Naive thymus-derived CD4-positive, alpha-beta T cell (primary cell): Measurements from ENCODE around the gene ARID5B. TPM values are rescaled to one million over a fixed set of nuclear protein-coding genes. Genes with fewer than 3 reads are reported as not detected.

Source experiments
- ATAC-seq: fragments of 150-1000 bp; cut with Tn5 transposase; 2 replicates; pipeline ENCODE4 v1.10.0; 2021; ENCODE audit warnings: mild to moderate bottlenecking, moderate library complexity
- CTCF ChIA-PET: fragments of 350-600 bp; sonication (Branson Sonifier 250); formaldehyde crosslinking; loops from one replicate; lab custom pipeline; 2021; ENCODE audit warnings: antibody characterized with exemption; lab: Charles Lee
- POLR2A ChIA-PET: fragments of 350-600 bp; sonication (Branson Sonifier 250); formaldehyde crosslinking; loops from one replicate; lab custom pipeline; 2021; ENCODE audit warnings: antibody characterized with exemption, inconsistent platforms; lab: Charles Lee
- DNase-seq, 9 donors: peaks; one replicate each; pipeline versions ENCODE4 v3.0.0 to v3.0.0-alpha.2; 2020 to 2022; ENCODE audit warnings: mixed read lengths in 1 of 9
- H3K27ac ChIP-seq: one replicate; pipeline ENCODE4 v1.7.0; 2013; ENCODE audit warnings: mild to moderate bottlenecking, low read depth, low read length, moderate library complexity
- H3K27me3 ChIP-seq, 2 donors: one replicate each; pipeline ENCODE4 v1.7.0; 2013; ENCODE audit warnings: low read length in 2 of 2, mild to moderate bottlenecking in 2 of 2, moderate library complexity in 2 of 2; ENCODE audit not compliant: control insufficient read depth in 2 of 2, insufficient read depth in 2 of 2
- H3K36me3 ChIP-seq, 3 experiments: 1 replicate in 2 of 3; 2 replicates in 1 of 3; pipeline ENCODE4 v1.7.0; 2013; ENCODE audit warnings: low read length in 3 of 3, mild to moderate bottlenecking in 3 of 3, moderate library complexity in 1 of 3; ENCODE audit not compliant: insufficient read depth in 3 of 3, control insufficient read depth in 2 of 3
- H3K4me1 ChIP-seq, 2 donors: one replicate each; pipeline ENCODE4 v1.7.0; 2013; ENCODE audit warnings: low read length in 2 of 2, mild to moderate bottlenecking in 2 of 2, moderate library complexity in 1 of 2; ENCODE audit not compliant: control insufficient read depth in 2 of 2, insufficient read depth in 2 of 2
- H3K4me3 ChIP-seq: 2 replicates; pipeline ENCODE4 v1.7.0; 2013; ENCODE audit warnings: mild to moderate bottlenecking, low read length
- H3K9me3 ChIP-seq, 3 experiments: 1 replicate in 2 of 3; 2 replicates in 1 of 3; pipeline ENCODE4 v1.7.0; 2013; ENCODE audit warnings: low read length in 3 of 3; ENCODE audit not compliant: control insufficient read depth in 2 of 3
- H3K27ac Mint-ChIP-seq, 9 donors: one replicate each; pipeline ENCODE4 v1.8.0; 2020 to 2022; ENCODE audit warnings: mixed read lengths in 9 of 9, mild to moderate bottlenecking in 8 of 9, moderate library complexity in 5 of 9, inconsistent platforms in 2 of 9
- H3K27me3 Mint-ChIP-seq, 5 donors: one replicate each; pipeline ENCODE4 v1.8.0; 2021 to 2022; ENCODE audit warnings: mixed read lengths in 5 of 5, mild to moderate bottlenecking in 1 of 5
- H3K36me3 Mint-ChIP-seq, 5 donors: one replicate each; pipeline ENCODE4 v1.8.0; 2020 to 2022; ENCODE audit warnings: mixed read lengths in 5 of 5, mild to moderate bottlenecking in 3 of 5, inconsistent platforms in 1 of 5
- H3K4me1 Mint-ChIP-seq, 7 donors: one replicate each; pipeline ENCODE4 v1.8.0; 2020 to 2022; ENCODE audit warnings: mixed read lengths in 7 of 7, mild to moderate bottlenecking in 3 of 7, inconsistent platforms in 1 of 7
- H3K4me3 Mint-ChIP-seq, 10 donors: one replicate each; pipeline ENCODE4 v1.8.0; 2020 to 2022; ENCODE audit warnings: mild to moderate bottlenecking in 10 of 10, mixed read lengths in 10 of 10, moderate library complexity in 6 of 10, inconsistent platforms in 2 of 10
- H3K9me3 Mint-ChIP-seq, 11 donors: one replicate each; pipeline ENCODE4 v1.8.0; 2020 to 2022; ENCODE audit warnings: mixed read lengths in 11 of 11, mild to moderate bottlenecking in 4 of 11, inconsistent platforms in 1 of 11, moderate library complexity in 1 of 11
- intact Hi-C, 2 donors: fragments of 100-400 bp; cut with micrococcal nuclease; formaldehyde crosslinking; loops; one replicate each; pipeline ENCODE4 v1.15.1; 2023
- polyA plus RNA-seq, 2 donors: library from polyadenylated mRNA; unstranded; fragments of 300-500 nt; fragmentation: Illumina TruSeq; gene quantifications; one replicate each; pipeline ENCODE4 v1.2.3, GENCODE V29; 2021
- total RNA-seq, 6 experiments: library from RNA in 5 of 6; stranded (reverse) in 5 of 6; gene quantifications; 1 replicate in 5 of 6; 2 replicates in 1 of 6; pipeline ENCODE4 v1.2.3 and lab custom pipeline; 2021 to 2026

The ARID5B gene
- total and polyA plus RNA-seq, 7 experiments from 2014 or later: 18.6 to 60.8 (median 47.4) TPM

GRCh38 chr10:61992059-61992460 lies 90.6 kb downstream of the ARID5B start:
- Mint-ChIP-seq H3K4me3 (peak overlapping the region in 9 of 10 donors; percentile 61 to 89 (median 64)), H3K4me1 (peaks cover 37 to 84% (median 72%) of the 10 kb centered on the region in 7 donors), H3K27ac (peak overlapping the region; percentile 82 to 96 (median 91)), H3K36me3 (peaks cover 0 to 38% (median 7%) of the 10 kb centered on the region in 5 donors), H3K9me3 (peaks cover 0 to 3% (median 0%) of the 10 kb centered on the region in 11 donors), H3K27me3 (no peaks in the 10 kb centered on the region)
- intact Hi-C loops: loop anchor here (1.0 to 5.0 kb wide), 10 partner anchors 26 to 1275 kb away; no protein-coding TSS in a partner anchor
- Histone ChIP-seq H3K4me1 (peaks cover 42 to 45% of the 10 kb centered on the region in 2 donors), H3K27ac (peak overlapping the region; percentile 63), H3K27me3 (no peaks in the 10 kb centered on the region), H3K9me3 (no peaks in the 10 kb centered on the region), H3K36me3 (no peaks in the 10 kb centered on the region), H3K4me3 (no peak overlapping the region)
- ChIA-PET CTCF (interaction anchor here (0.8 to 1.7 kb wide), 3 partner anchors 16 to 90 kb away, joined by 3 read pairs; no protein-coding TSS in a partner anchor), POLR2A (interaction anchor here (0.6 to 0.7 kb wide), 3 partner anchors 85 to 93 kb away, joined by 3 to 4 read pairs (median 3); no protein-coding TSS in a partner anchor)
- ATAC-seq: peak; percentile 12
- peak in 2 of 9 donors; percentile 1 to 30 for DNase-seq

- no peaks in the 10 kb centered on the region for H3K36me3 ChIP-seq
- CTCF ChIA-PET: interaction anchor here (0.7 to 1.7 kb wide), 7 partner anchors 17 to 97 kb away, joined by 3 to 5 read pairs (median 3); no protein-coding TSS in a partner anchor
- DNase-seq (peak in 8 of 9 donors; percentile 39 to 85 (median 72)), ATAC-seq (peak; percentile 90)
- H3K27me3 ChIP-seq: no peaks in the 10 kb centered on the region
- peaks cover 1 to 42% (median 16%) of the 10 kb centered on the region in 5 donors for H3K36me3 Mint-ChIP-seq
- peaks cover 28 to 81% (median 70%) of the 10 kb centered on the region in 7 donors for H3K4me1 Mint-ChIP-seq
- peak overlapping the region; percentile 63 for H3K27ac ChIP-seq
- POLR2A ChIA-PET: interaction anchor here (0.6 to 1.5 kb wide), 7 partner anchors 8 to 94 kb away, joined by 3 to 10 read pairs (median 3); partner anchors contain the start of gene ARID5B
- peaks cover 33 to 37% of the 10 kb centered on the region in 2 donors for H3K4me1 ChIP-seq
- H3K4me3 ChIP-seq: peak overlapping the region; percentile 28
- peak overlapping the region in 9 of 10 donors; percentile 61 to 89 (median 64) for H3K4me3 Mint-ChIP-seq
- H3K27me3 Mint-ChIP-seq: no peaks in the 10 kb centered on the region
- peak overlapping the region; percentile 82 to 96 (median 93) for H3K27ac Mint-ChIP-seq
- no peaks in the 10 kb centered on the region for H3K9me3 ChIP-seq
- H3K9me3 Mint-ChIP-seq: peaks cover 0 to 3% (median 0%) of the 10 kb centered on the region in 11 donors
- intact Hi-C loops: loop anchor here (1.0 to 5.0 kb wide), 14 partner anchors 27 to 1274 kb away; partner anchors contain the start of gene EGR2 (in 1 of the 2)
Observed at GRCh38 chr10:61992671-61993668, 91.5 kb downstream of the ARID5B start.

GRCh38 chr10:61993711-61994401 lies 92.4 kb downstream of the ARID5B start:
- ATAC-seq (peak; percentile 24), DNase-seq (peak in 7 of 9 donors; percentile 25 to 61 (median 38))
- Mint-ChIP-seq H3K36me3 (peaks cover 5 to 49% (median 23%) of the 10 kb centered on the region in 5 donors), H3K27me3 (no peaks in the 10 kb centered on the region), H3K9me3 (peaks cover 0 to 3% (median 0%) of the 10 kb centered on the region in 11 donors), H3K4me1 (peaks cover 30 to 74% (median 70%) of the 10 kb centered on the region in 7 donors), H3K27ac (peak overlapping the region; percentile 82 to 96 (median 93)), H3K4me3 (peak overlapping the region; percentile 22 to 89 (median 64))
- Histone ChIP-seq H3K4me1 (peaks cover 29 to 37% of the 10 kb centered on the region in 2 donors), H3K4me3 (peak overlapping the region; percentile 28), H3K27me3 (no peaks in the 10 kb centered on the region), H3K27ac (peak overlapping the region; percentile 63), H3K36me3 (no peaks in the 10 kb centered on the region), H3K9me3 (no peaks in the 10 kb centered on the region)
- intact Hi-C loops: loop anchor here (1.0 to 5.0 kb wide), 11 partner anchors 17 to 1273 kb away; partner anchors contain the start of gene EGR2 (in 1 of the 2)
- ChIA-PET CTCF (interaction anchor here (0.7 to 1.3 kb wide), 4 partner anchors 44 to 97 kb away, joined by 3 to 5 read pairs (median 4); no protein-coding TSS in a partner anchor), POLR2A (interaction anchor here (0.6 to 1.5 kb wide), 4 partner anchors 7 to 94 kb away, joined by 3 to 10 read pairs (median 4); partner anchors contain the start of gene ARID5B)

- no peaks in the 10 kb centered on the region for H3K27me3 Mint-ChIP-seq
- peak overlapping the region in 9 of 10 donors; percentile 60 to 89 (median 64) for H3K4me3 Mint-ChIP-seq
- Histone ChIP-seq H3K4me3 (no peak overlapping the region), H3K4me1 (peaks cover 29 to 37% of the 10 kb centered on the region in 2 donors), H3K27me3 (no peaks in the 10 kb centered on the region), H3K27ac (peak overlapping the region; percentile 63), H3K36me3 (peaks cover 0 to 6% (median 0%) of the 10 kb centered on the region in 3 experiments), H3K9me3 (no peaks in the 10 kb centered on the region)
- ATAC-seq (no peak), DNase-seq (no peak)
- H3K4me1 Mint-ChIP-seq: peaks cover 31 to 74% (median 70%) of the 10 kb centered on the region in 7 donors
- H3K9me3 Mint-ChIP-seq: peaks cover 0 to 3% (median 0%) of the 10 kb centered on the region in 11 donors
- POLR2A ChIA-PET: interaction anchor here (1.0 kb wide), 1 partner anchor 120 kb away, joined by 3 read pairs; no protein-coding TSS in a partner anchor
- peak overlapping the region; percentile 65 to 96 (median 93) for H3K27ac Mint-ChIP-seq
- CTCF ChIA-PET: no interaction called here
- peaks cover 6 to 54% (median 29%) of the 10 kb centered on the region in 5 donors for H3K36me3 Mint-ChIP-seq
- intact Hi-C loops: loop anchor here (1.0 to 5.0 kb wide), 6 partner anchors 16 to 1273 kb away; no protein-coding TSS in a partner anchor
Observed at GRCh38 chr10:61994405-61995219, 93.1 kb downstream of the ARID5B start.

GRCh38 chr10:61995220-61995503 lies 93.7 kb downstream of the ARID5B start:
- H3K4me1 Mint-ChIP-seq: peaks cover 31 to 74% (median 66%) of the 10 kb centered on the region in 7 donors
- no peak for ATAC-seq

More at GRCh38 chr10:61995220-61995503, 93.7 kb downstream of the ARID5B start:
- ChIA-PET CTCF (no interaction called here), POLR2A (interaction anchor here (1.0 kb wide), 1 partner anchor 121 kb away, joined by 3 read pairs; no protein-coding TSS in a partner anchor)
- peaks cover 29 to 37% of the 10 kb centered on the region in 2 donors for H3K4me1 ChIP-seq
- intact Hi-C loops: loop anchor here (2.0 kb wide), 2 partner anchors 16 to 250 kb away; no protein-coding TSS in a partner anchor
- H3K27me3 ChIP-seq: no peaks in the 10 kb centered on the region
- Mint-ChIP-seq H3K36me3 (peaks cover 8 to 55% (median 34%) of the 10 kb centered on the region in 5 donors), H3K9me3 (peaks cover 0 to 6% (median 0%) of the 10 kb centered on the region in 11 donors), H3K27me3 (no peaks in the 10 kb centered on the region), H3K27ac (peak overlapping the region in 6 of 9 donors; percentile 6 to 96 (median 64)), H3K4me3 (peak overlapping the region in 4 of 10 donors; percentile 2 to 64 (median 22))
- no peak for DNase-seq
- peaks cover 0 to 12% (median 0%) of the 10 kb centered on the region in 3 experiments for H3K36me3 ChIP-seq
- H3K9me3 ChIP-seq: no peaks in the 10 kb centered on the region
- H3K27ac ChIP-seq: no peak overlapping the region
- H3K4me3 ChIP-seq: no peak overlapping the region
